ENCODE data around the gene ARSJ.
"Not testable (repeated sequence)": the region's sequence is repeated elsewhere in the genome, so short reads cannot be mapped to it uniquely, and the experiment has no call there.

The ARSJ gene

GRCh38 chr4:113945906-113946305 lies 33.5 kb downstream of the ARSJ start:
- POLR2A ChIA-PET, result no interaction called here
- no peak for TF ChIP-seq CTCF (IDR thresholded peaks at IDR 0.05; ENCODE audit: control extremely low read depth, extremely low read depth, low read depth, missing control alignments)

GRCh38 chr4:113943863-113944262 lies 35.6 kb downstream of the ARSJ start:
- TF ChIP-seq CTCF (IDR thresholded peaks at IDR 0.05; ENCODE audit: control extremely low read depth, extremely low read depth, low read depth, missing control alignments), result no peak
- CTCF ChIA-PET, result interaction anchor here (0.8 to 2.3 kb wide), 3 partner anchors 9 to 23 kb away, joined by 4 to 7 read pairs (median 4); no protein-coding TSS in a partner anchor
- POLR2A ChIA-PET, result no interaction called here
- no peak for DNase-seq (ENCODE audit: extremely low spot score)

More at GRCh38 chr4:113945906-113946305, 33.5 kb downstream of the ARSJ start:
- CTCF ChIA-PET, result interaction anchor here (1.0 kb wide), 1 partner anchor 21 kb away, joined by 3 read pairs; no protein-coding TSS in a partner anchor
- DNase-seq (ENCODE audit: extremely low spot score), result no peak

- ChIA-PET CTCF (interaction anchor here (0.8 to 2.3 kb wide), 3 partner anchors 8 to 13 kb away, joined by 4 to 7 read pairs (median 4); no protein-coding TSS in a partner anchor), POLR2A (no interaction called here)
- DNase-seq (ENCODE audit: extremely low spot score), result no peak
- no peak for TF ChIP-seq CTCF (IDR thresholded peaks at IDR 0.05; ENCODE audit: control extremely low read depth, extremely low read depth, low read depth, missing control alignments)
Observed at GRCh38 chr4:113943085-113943484, 36.4 kb downstream of the ARSJ start.

DNA sequence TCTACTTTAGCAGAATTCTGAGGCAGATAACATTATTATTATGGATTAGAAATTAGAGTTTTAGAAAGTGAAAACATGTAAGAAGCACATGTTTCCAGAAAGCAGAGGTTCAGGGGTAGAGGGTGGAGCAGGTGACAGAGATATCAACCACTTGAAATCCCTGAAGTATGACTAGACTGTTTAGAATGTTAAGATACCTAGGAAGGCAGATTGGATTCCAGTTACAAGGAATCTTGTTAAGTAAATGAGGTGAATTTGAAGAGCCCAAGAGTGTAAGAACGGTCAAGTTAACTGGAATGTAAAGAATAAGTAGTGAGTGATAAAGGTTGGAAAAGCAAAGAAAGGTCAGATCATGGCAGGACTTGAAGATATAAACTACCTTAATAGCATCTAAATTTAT lies 37.6 kb downstream of the ARSJ start:
- CTCF ChIA-PET, result no interaction called here
- POLR2A ChIA-PET, result no interaction called here
- TF ChIP-seq CTCF (IDR thresholded peaks at IDR 0.05; ENCODE audit: control extremely low read depth, extremely low read depth, low read depth, missing control alignments), result no peak
- no peak for DNase-seq (ENCODE audit: extremely low spot score)

- CTCF ChIA-PET; DNase-seq (ENCODE audit: extremely low spot score); POLR2A ChIA-PET: not testable (repeated sequence)
Observed at GRCh38 chr4:113940103-113940502, 39.3 kb downstream of the ARSJ start.

DNA sequence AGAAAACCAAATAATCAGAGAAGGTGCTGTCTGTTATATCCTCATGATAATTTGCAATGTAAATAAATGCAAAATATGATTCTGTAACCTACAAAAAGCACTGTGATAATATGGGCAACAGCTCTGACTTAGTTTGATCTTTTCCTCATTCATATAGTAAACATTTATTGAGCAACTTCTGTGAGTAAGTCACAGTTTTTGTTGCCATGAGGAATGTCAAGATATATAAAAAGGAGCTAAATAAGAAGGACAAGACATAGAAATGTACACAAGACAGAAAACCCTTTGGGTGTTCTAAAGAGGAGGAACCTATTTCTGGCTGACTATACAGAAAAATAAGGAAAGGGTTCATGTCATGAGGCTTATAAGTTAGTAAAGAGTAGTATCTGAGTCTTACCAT lies 44.3 kb downstream of the ARSJ start:
- ChIA-PET POLR2A (no interaction called here), CTCF (interaction anchor here (1.0 to 2.4 kb wide), 3 partner anchors 9 to 387 kb away, joined by 3 to 7 read pairs (median 4); no protein-coding TSS in a partner anchor)
- no peak for TF ChIP-seq CTCF (IDR thresholded peaks at IDR 0.05; ENCODE audit: control extremely low read depth, extremely low read depth, low read depth, missing control alignments)
- DNase-seq (ENCODE audit: extremely low spot score), result no peak

DNA sequence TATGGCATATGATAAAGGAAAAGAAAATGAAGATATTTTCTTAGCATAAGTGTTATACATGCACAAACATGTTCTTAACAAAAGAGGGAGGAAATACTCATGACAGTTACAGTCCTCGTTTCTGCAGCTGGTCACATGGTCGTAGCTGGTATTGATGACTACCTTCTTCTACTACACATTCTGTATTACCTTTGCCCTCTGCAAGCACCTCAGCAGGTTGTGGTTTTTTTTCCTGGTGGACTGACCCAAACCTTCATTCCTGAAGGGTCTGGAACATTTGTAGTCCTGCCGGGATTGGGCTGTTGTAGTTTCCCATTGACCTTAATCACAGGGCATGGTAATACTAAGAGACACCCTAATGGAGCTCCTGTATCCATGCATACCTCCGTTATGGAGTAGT lies 54.7 kb downstream of the ARSJ start:
- CTCF ChIA-PET; DNase-seq (ENCODE audit: extremely low spot score); POLR2A ChIA-PET: not testable (repeated sequence)
